Choroid plexus epithelial cell (primary cell): Measurements from ENCODE around the gene MOB3B.

Experiments
- DNase-seq: peaks from one replicate; pipeline ENCODE4 v3.0.0-alpha.2; 2010; ENCODE audit warnings: low read depth
- H3K4me3 ChIP-seq: 2 replicates; pipeline ENCODE4 v1.5.1; 2011; ENCODE audit warnings: low read depth, mild to moderate bottlenecking, control low read depth, low read length, moderate library complexity
- TF ChIP-seq, protein P1 (sequence below): conservative IDR thresholded peaks from 2 replicates; pipeline ENCODE4 v1.5.1; 2011; ENCODE audit warnings: low read depth, mild to moderate bottlenecking, control low read depth, inconsistent platforms, low read length, moderate library complexity

Gene MOB3B

DNA sequence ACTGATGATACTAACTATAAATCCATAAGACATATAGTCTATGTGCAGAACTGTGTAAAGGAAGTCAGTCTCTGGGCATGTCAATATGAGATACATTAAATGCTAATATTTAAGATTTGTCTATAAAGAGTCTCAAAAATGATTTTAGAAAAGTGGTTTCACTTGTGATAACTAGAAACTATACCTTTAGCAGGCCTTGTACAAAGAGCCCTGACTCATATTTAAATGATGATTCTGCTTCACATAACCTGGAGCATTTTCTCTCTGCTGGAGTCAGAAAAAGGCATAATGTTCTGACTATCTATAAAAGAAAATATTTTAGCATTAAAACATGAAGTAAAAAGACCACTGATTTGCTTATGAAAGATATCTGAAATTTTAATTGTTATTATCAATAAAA, 28.7 kb upstream of the MOB3B start:
- DNase-seq: no peak
- TF ChIP-seq, protein P1, sequence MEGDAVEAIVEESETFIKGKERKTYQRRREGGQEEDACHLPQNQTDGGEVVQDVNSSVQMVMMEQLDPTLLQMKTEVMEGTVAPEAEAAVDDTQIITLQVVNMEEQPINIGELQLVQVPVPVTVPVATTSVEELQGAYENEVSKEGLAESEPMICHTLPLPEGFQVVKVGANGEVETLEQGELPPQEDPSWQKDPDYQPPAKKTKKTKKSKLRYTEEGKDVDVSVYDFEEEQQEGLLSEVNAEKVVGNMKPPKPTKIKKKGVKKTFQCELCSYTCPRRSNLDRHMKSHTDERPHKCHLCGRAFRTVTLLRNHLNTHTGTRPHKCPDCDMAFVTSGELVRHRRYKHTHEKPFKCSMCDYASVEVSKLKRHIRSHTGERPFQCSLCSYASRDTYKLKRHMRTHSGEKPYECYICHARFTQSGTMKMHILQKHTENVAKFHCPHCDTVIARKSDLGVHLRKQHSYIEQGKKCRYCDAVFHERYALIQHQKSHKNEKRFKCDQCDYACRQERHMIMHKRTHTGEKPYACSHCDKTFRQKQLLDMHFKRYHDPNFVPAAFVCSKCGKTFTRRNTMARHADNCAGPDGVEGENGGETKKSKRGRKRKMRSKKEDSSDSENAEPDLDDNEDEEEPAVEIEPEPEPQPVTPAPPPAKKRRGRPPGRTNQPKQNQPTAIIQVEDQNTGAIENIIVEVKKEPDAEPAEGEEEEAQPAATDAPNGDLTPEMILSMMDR: no peak
- no peak overlapping the region for H3K4me3 ChIP-seq

DNA sequence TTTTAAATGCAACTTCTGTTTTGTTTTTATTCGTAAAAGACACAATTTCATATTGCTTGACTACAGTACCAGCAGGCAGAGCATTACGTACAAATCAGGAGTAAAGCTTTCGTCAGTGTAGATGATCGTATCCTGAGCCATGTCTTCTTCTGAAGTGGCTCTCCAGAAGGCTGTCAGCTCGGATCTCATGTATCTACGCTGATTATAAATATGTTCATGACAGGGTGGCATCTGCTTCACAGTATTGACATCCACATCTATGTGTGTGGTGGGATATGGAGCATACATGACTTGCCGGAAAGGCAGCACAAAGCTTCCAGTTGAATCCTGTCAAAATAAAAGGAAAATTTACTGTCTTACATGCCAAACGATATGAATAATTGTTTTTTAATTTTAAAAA, 26.9 kb upstream of the MOB3B start:
- no peak overlapping the region for H3K4me3 ChIP-seq
- TF ChIP-seq, protein P1: no peak
- no peak for DNase-seq

DNA sequence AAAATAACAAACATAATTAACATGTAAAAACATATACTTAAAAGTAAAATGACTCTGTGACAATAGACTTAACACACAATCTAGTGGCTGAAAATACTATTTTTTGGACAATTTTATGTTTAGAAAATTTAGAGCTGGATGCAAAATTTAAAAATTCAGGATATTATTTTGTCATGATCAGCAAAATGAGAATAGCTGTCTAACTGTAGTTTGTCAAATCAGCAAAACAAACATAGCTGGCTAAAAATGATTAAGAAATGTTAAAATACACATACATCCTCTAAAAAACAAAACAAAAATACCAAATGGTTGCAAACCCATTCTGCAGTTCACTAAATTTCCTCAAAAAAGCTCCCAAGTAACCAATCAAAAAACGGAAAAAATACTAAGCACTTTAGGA, 25.1 kb upstream of the MOB3B start:
- no peak overlapping the region for H3K4me3 ChIP-seq
- DNase-seq: no peak
- TF ChIP-seq, protein P1: no peak

DNA sequence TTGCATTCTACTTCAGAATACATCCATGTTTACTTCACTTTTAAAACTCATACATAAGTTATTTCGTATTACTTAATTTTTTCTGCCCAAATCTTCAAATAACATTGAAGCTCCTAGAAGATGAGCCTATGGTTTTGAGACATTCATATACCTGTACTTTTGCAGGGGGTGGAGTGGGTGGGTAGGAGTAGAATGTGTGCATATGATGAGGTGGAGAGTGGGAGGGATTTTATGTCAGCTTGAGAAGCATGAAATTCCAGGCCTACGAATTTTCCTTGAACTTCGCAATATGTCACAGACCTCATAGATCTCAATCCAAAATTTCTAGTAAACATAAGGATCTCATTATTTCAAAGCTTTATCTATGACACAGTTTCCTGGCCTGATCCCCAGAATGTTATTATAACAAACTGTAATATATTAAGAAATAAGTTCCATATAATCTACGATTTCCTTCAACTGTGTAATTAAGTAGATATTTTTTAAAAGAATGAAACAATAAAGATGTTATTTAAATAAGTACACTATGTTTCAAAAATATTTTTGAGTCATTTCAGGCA, 19.7 kb upstream of the MOB3B start:
- TF ChIP-seq, protein P1: no peak
- peak; percentile 13 for DNase-seq
- no peak overlapping the region for H3K4me3 ChIP-seq

DNA sequence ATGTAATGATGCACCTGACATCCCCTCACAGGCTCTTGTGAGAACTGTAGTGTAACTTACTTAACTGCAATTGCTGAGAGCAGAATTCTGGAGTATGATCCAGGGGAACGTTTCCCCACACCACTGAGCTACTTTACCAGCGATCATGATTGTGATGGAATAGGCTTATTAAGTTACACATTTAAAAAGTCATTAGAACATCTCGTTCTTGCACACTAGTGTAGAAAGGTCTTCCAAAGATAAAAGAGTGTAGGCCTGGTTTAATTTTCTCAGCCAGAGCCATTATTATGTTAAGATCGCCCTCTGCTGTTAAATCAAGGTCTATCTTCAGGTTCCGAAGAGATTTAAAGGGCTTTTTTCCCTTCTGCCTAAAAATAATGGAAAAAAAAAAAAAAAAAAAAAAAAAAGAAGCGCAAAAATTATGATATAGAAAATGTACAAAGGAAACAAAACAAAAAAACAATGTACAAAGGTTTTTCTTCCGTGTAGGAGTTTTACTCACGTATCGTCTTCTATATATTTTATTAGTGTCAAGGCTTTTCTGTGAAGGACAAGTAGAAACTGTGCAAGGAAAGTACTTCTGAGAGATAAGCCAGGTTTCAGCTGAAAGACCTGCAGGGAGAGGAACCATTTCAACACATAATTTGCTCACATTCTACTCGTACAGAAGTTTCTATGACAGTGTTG, 18.6 kb upstream of the MOB3B start:
- no peak overlapping the region for H3K4me3 ChIP-seq
- DNase-seq: peak; percentile 73
- TF ChIP-seq, protein P1: peak; percentile 54

DNA sequence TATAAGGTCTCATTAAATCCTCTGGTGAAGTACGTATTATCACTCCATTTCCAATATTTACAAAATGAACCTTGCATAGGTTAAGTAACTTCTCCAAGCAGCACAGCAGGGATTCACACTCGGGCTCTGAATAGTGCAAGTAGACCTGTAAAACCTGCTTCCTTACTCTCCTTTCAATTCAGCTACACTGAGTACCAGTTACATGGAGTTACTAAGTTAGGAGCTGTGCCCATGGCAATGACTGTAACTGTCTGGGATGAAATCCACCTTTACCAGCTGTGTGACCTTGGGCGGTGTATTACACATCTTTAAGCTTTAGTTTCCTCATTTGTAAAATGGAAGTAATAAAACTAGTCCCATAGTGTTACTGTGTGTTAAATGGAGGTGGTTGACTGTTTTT, 15.9 kb upstream of the MOB3B start:
- no peak overlapping the region for H3K4me3 ChIP-seq
- TF ChIP-seq, protein P1: no peak
- DNase-seq: no peak

DNA sequence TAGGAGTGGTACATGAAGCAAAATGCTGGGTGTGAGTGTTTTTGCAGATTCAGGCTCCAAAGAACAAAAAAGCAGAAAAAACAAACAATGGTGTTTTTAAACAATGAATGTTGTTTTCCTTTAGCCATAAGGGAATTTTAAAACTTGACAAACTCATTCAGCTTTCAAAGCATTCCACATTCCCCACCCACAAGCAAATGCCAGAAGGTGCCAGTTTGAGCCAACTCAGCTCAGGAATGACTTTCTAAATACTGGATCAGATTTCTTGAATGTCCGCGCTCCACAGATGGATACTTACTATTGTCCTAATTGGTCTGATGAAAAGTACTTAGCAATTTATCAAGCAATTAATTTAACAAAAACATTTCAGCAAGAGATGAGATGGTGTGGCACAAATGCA, 12.9 kb upstream of the MOB3B start:
- TF ChIP-seq, protein P1: no peak
- H3K4me3 ChIP-seq: no peak overlapping the region
- peak; percentile 9 for DNase-seq
